ENCODE measurements around the gene RALY. TPM values are rescaled to one million over a fixed set of nuclear protein-coding genes. Genes with fewer than 3 reads are reported as not detected.

Gene RALY
- total and polyA plus RNA-seq, 3 experiments from 2014 or later = 159 to 230 (median 160) TPM

- no peak for DNase-seq
- POLR2A ChIA-PET = no interaction called here
- Histone ChIP-seq H3K4me1 (ENCODE audit: insufficient read depth, low read length) (no peaks in the 10 kb centered on the region), H3K27me3 (ENCODE audit: insufficient read depth, low read length, poor library complexity, severe bottlenecking) (peaks cover 4% of the 10 kb centered on the region), H3K9me3 (ENCODE audit: low read length) (no peaks in the 10 kb centered on the region), H3K27ac (ENCODE audit: low read depth, low read length) (no peak overlapping the region), H3K36me3 (ENCODE audit: insufficient read depth, low read length) (no peaks in the 10 kb centered on the region), H3K4me3 (ENCODE audit: low read length) (no peak overlapping the region)
- Mint-ChIP-seq H3K4me3 (no peak overlapping the region), H3K4me1 (no peaks in the 10 kb centered on the region), H3K9me3 (peaks cover 0 to 6% (median 4%) of the 10 kb centered on the region in 5 donors), H3K27ac (no peak overlapping the region), H3K36me3 (peaks cover 0 to 7% (median 0%) of the 10 kb centered on the region in 3 donors), H3K27me3 (peaks cover 9 to 37% of the 10 kb centered on the region in 2 donors)
- CTCF ChIA-PET = no interaction called here
These were observed 14.6 kb upstream of the RALY start for GRCh38 chr20:33979094-33979493.

DNA sequence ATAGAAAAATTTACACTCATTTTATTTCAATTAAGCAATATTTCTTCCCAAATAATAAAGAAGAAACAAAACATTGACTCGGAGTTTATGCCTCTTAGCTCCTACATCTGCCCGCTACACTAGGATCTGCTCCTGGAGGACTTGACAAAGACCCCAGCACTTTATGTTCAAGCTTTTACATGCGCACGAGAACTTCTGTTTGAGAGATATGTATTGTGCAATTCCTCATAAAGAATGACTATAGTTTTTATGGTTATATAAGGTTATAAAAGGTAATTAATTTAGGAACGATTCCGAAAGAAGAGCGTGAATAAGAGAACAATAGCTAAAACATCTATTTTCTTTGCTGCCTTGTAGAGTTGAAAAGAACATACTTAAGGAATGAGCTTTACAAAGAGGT lies 12.4 kb upstream of the RALY start:
- Mint-ChIP-seq H3K27me3 (peaks cover 9 to 37% of the 10 kb centered on the region in 2 donors), H3K27ac (peak overlapping the region in 1 of 8 donors; percentile 75), H3K9me3 (peaks cover 0 to 6% (median 4%) of the 10 kb centered on the region in 5 donors), H3K36me3 (peaks cover 0 to 7% (median 0%) of the 10 kb centered on the region in 3 donors), H3K4me3 (no peak overlapping the region), H3K4me1 (no peaks in the 10 kb centered on the region)
- H3K4me3 ChIP-seq (ENCODE audit: low read length) = no peak overlapping the region
- no peaks in the 10 kb centered on the region for H3K9me3 ChIP-seq (ENCODE audit: low read length)
- no peak overlapping the region for H3K27ac ChIP-seq (ENCODE audit: low read depth, low read length)
- ChIA-PET CTCF (no interaction called here), POLR2A (no interaction called here)
- H3K4me1 ChIP-seq (ENCODE audit: insufficient read depth, low read length) = no peaks in the 10 kb centered on the region
- H3K36me3 ChIP-seq (ENCODE audit: insufficient read depth, low read length) = no peaks in the 10 kb centered on the region
- peaks cover 4% of the 10 kb centered on the region for H3K27me3 ChIP-seq (ENCODE audit: insufficient read depth, low read length, poor library complexity, severe bottlenecking)
- DNase-seq = no peak

DNA sequence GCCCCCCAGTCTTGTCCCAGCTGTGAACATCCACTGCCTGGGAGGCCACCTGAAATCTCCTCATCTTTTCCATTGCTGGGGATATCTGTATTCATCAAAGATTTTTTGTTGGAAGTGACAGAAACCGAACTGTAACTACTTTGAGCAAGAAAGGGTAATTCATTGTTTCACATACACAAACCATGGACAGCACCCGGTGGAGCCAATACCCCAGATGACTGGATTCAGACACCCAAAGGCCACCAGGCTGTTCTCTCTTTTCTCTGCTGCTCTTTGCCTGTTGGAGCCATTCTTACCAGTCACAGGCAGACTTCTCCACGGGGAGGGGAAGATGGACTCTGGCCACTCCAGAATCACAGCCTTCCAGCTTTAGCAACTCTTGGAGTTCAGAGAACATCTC lies 11.7 kb upstream of the RALY start:
- Histone ChIP-seq H3K9me3 (ENCODE audit: low read length) (no peaks in the 10 kb centered on the region), H3K36me3 (ENCODE audit: insufficient read depth, low read length) (no peaks in the 10 kb centered on the region), H3K4me3 (ENCODE audit: low read length) (no peak overlapping the region), H3K4me1 (ENCODE audit: insufficient read depth, low read length) (no peaks in the 10 kb centered on the region), H3K27me3 (ENCODE audit: insufficient read depth, low read length, poor library complexity, severe bottlenecking) (peaks cover 4% of the 10 kb centered on the region), H3K27ac (ENCODE audit: low read depth, low read length) (no peak overlapping the region)
- Mint-ChIP-seq H3K36me3 (peaks cover 0 to 7% (median 0%) of the 10 kb centered on the region in 3 donors), H3K27me3 (peaks cover 9 to 33% of the 10 kb centered on the region in 2 donors), H3K4me1 (no peaks in the 10 kb centered on the region), H3K9me3 (peaks cover 0 to 6% (median 4%) of the 10 kb centered on the region in 5 donors), H3K27ac (no peak overlapping the region), H3K4me3 (no peak overlapping the region)
- ChIA-PET CTCF (no interaction called here), POLR2A (no interaction called here)
- DNase-seq = no peak

DNA sequence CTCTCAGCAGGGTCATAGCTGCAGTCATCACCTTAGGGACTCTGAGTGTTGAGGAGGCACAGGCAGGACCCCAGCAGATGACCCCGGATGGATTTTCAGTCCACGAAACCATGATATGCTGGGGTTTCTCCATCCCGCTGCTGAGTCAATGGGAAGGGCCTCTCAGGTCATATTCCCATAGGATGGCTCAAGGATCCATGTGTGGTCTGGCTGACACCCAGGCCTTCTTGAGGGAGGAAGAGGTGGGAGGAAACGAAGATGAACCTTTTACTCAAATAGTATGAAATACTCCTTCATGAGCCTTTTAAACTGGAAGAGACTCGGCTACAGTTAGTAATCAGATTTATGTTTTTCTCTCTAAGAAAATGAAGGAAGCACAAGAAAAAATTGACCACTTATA lies 10.3 kb upstream of the RALY start:
- no peak overlapping the region for H3K4me3 Mint-ChIP-seq
- H3K27me3 ChIP-seq (ENCODE audit: insufficient read depth, low read length, poor library complexity, severe bottlenecking) = peaks cover 4% of the 10 kb centered on the region
- peaks cover 0 to 2% (median 0%) of the 10 kb centered on the region in 5 donors for H3K9me3 Mint-ChIP-seq
- no peaks in the 10 kb centered on the region for H3K36me3 Mint-ChIP-seq
- H3K27ac ChIP-seq (ENCODE audit: low read depth, low read length) = no peak overlapping the region
- no peak overlapping the region for H3K27ac Mint-ChIP-seq
- no peaks in the 10 kb centered on the region for H3K9me3 ChIP-seq (ENCODE audit: low read length)
- no peaks in the 10 kb centered on the region for H3K4me1 ChIP-seq (ENCODE audit: insufficient read depth, low read length)
- peaks cover 6 to 21% of the 10 kb centered on the region in 2 donors for H3K27me3 Mint-ChIP-seq
- ChIA-PET POLR2A (no interaction called here), CTCF (interaction anchor here (1.0 kb wide), 1 partner anchor 86 kb away, joined by 3 read pairs; no protein-coding TSS in a partner anchor)
- H3K36me3 ChIP-seq (ENCODE audit: insufficient read depth, low read length) = no peaks in the 10 kb centered on the region
- no peaks in the 10 kb centered on the region for H3K4me1 Mint-ChIP-seq
- no peak overlapping the region for H3K4me3 ChIP-seq (ENCODE audit: low read length)
- no peak for DNase-seq

DNA sequence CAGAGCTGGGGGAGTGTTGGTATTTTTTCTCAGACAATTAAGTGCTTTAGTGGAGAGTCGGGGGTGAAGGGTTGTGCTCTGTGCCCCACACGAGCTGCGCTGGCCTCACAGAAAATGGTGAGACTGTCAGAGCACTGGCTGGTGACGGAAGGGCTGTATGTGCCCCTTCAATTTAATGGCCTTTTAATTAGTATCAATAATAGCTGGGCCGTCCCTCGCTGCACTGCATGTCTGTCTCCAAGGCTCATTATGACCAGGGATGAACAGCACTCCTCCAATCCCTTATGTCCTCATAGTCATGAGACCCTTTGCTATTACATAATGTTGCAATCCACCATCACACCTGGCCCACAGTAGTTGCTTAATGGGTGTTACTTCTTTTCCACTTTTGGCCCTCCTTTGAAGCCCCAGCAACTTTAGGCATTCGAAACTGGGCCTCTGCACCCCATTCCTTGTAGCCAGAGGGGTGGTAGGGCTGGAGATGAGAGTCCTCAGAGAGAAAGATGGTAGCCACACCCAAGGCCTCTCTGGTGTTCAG lies 9.5 kb upstream of the RALY start:
- POLR2A ChIA-PET = no interaction called here
- no peaks in the 10 kb centered on the region for H3K9me3 Mint-ChIP-seq
- H3K36me3 Mint-ChIP-seq = no peaks in the 10 kb centered on the region

GRCh38 chr20:33985280-33985679 lies 8.4 kb upstream of the RALY start:
- H3K36me3 ChIP-seq (ENCODE audit: insufficient read depth, low read length) = no peaks in the 10 kb centered on the region
- H3K27me3 ChIP-seq (ENCODE audit: insufficient read depth, low read length, poor library complexity, severe bottlenecking) = no peaks in the 10 kb centered on the region
- H3K4me3 ChIP-seq (ENCODE audit: low read length) = no peak overlapping the region
- H3K4me1 ChIP-seq (ENCODE audit: insufficient read depth, low read length) = peaks cover 2% of the 10 kb centered on the region
- ChIA-PET CTCF (no interaction called here), POLR2A (no interaction called here)
- no peak overlapping the region for H3K4me3 Mint-ChIP-seq
- H3K36me3 Mint-ChIP-seq = no peaks in the 10 kb centered on the region
- H3K27me3 Mint-ChIP-seq = peaks cover 3 to 9% of the 10 kb centered on the region in 2 donors
- peaks cover 3 to 12% (median 10%) of the 10 kb centered on the region in 3 donors for H3K4me1 Mint-ChIP-seq
- no peaks in the 10 kb centered on the region for H3K9me3 ChIP-seq (ENCODE audit: low read length)
- H3K27ac ChIP-seq (ENCODE audit: low read depth, low read length) = no peak overlapping the region
- DNase-seq = no peak
- peak overlapping the region in 1 of 8 donors; percentile 22 for H3K27ac Mint-ChIP-seq
- H3K9me3 Mint-ChIP-seq = no peaks in the 10 kb centered on the region

More for the DNA sequence above, 9.5 kb upstream of the RALY start:
- no peak overlapping the region for H3K27ac ChIP-seq (ENCODE audit: low read depth, low read length)
- no peaks in the 10 kb centered on the region for H3K36me3 ChIP-seq (ENCODE audit: insufficient read depth, low read length)
- Mint-ChIP-seq H3K27me3 (peaks cover 3 to 14% of the 10 kb centered on the region in 2 donors), H3K4me1 (peaks cover 0 to 4% (median 1%) of the 10 kb centered on the region in 3 donors), H3K4me3 (no peak overlapping the region), H3K27ac (no peak overlapping the region)
- no peaks in the 10 kb centered on the region for H3K9me3 ChIP-seq (ENCODE audit: low read length)
- CTCF ChIA-PET = no interaction called here
- DNase-seq = no peak
- peaks cover under 1% of the 10 kb centered on the region for H3K27me3 ChIP-seq (ENCODE audit: insufficient read depth, low read length, poor library complexity, severe bottlenecking)
- H3K4me3 ChIP-seq (ENCODE audit: low read length) = no peak overlapping the region
- H3K4me1 ChIP-seq (ENCODE audit: insufficient read depth, low read length) = no peaks in the 10 kb centered on the region

- Mint-ChIP-seq H3K27me3 (peaks cover 1 to 7% of the 10 kb centered on the region in 2 donors), H3K27ac (peak overlapping the region in 2 of 8 donors; percentile 22 to 64), H3K4me1 (peaks cover 3 to 17% (median 16%) of the 10 kb centered on the region in 3 donors), H3K9me3 (no peaks in the 10 kb centered on the region), H3K36me3 (no peaks in the 10 kb centered on the region), H3K4me3 (no peak overlapping the region)
- Histone ChIP-seq H3K9me3 (ENCODE audit: low read length) (no peaks in the 10 kb centered on the region), H3K4me1 (ENCODE audit: insufficient read depth, low read length) (peaks cover 7% of the 10 kb centered on the region), H3K36me3 (ENCODE audit: insufficient read depth, low read length) (no peaks in the 10 kb centered on the region), H3K4me3 (ENCODE audit: low read length) (no peak overlapping the region), H3K27me3 (ENCODE audit: insufficient read depth, low read length, poor library complexity, severe bottlenecking) (no peaks in the 10 kb centered on the region), H3K27ac (ENCODE audit: low read depth, low read length) (no peak overlapping the region)
- ChIA-PET CTCF (no interaction called here), POLR2A (no interaction called here)
- DNase-seq = no peak
These were observed 7.9 kb upstream of the RALY start for GRCh38 chr20:33985830-33986229.

- no peaks in the 10 kb centered on the region for H3K9me3 ChIP-seq (ENCODE audit: low read length)
- no peak overlapping the region for H3K27ac Mint-ChIP-seq
- ChIA-PET CTCF (no interaction called here), POLR2A (no interaction called here)
- peaks cover 9% of the 10 kb centered on the region for H3K4me1 ChIP-seq (ENCODE audit: insufficient read depth, low read length)
- H3K27me3 Mint-ChIP-seq = peaks cover 0 to 2% of the 10 kb centered on the region in 2 donors
- no peak overlapping the region for H3K4me3 ChIP-seq (ENCODE audit: low read length)
- H3K27ac ChIP-seq (ENCODE audit: low read depth, low read length) = no peak overlapping the region
- H3K36me3 ChIP-seq (ENCODE audit: insufficient read depth, low read length) = no peaks in the 10 kb centered on the region
- H3K4me3 Mint-ChIP-seq = no peak overlapping the region
- no peaks in the 10 kb centered on the region for H3K9me3 Mint-ChIP-seq
- no peak for DNase-seq
- no peaks in the 10 kb centered on the region for H3K36me3 Mint-ChIP-seq
- peaks cover 8 to 24% (median 20%) of the 10 kb centered on the region in 3 donors for H3K4me1 Mint-ChIP-seq
- H3K27me3 ChIP-seq (ENCODE audit: insufficient read depth, low read length, poor library complexity, severe bottlenecking) = no peaks in the 10 kb centered on the region
These were observed 7.0 kb upstream of the RALY start for GRCh38 chr20:33986560-33987216.

All from CD8-positive, alpha-beta memory T cell (primary cell).